GM23248 (cell line): ENCODE data around the gene KCTD3.

Experiments
- EZH2 ChIP-seq: fragments of 200-600 bp; sonication (generic); IDR thresholded peaks from 2 replicates; pipeline ENCODE4 v1.6.1; 2018; ENCODE audit warnings: antibody characterized with exemption, mild to moderate bottlenecking; ENCODE audit not compliant: insufficient read depth, poor library complexity, severe bottlenecking
- EZH2phosphoT487 ChIP-seq: fragments of 200-600 bp; sonication (generic); IDR thresholded peaks from 2 replicates; pipeline ENCODE4 v1.6.1; 2018; ENCODE audit warnings: antibody characterized with exemption, moderate library complexity, mild to moderate bottlenecking, low read depth; ENCODE audit not compliant: insufficient read depth

DNA sequence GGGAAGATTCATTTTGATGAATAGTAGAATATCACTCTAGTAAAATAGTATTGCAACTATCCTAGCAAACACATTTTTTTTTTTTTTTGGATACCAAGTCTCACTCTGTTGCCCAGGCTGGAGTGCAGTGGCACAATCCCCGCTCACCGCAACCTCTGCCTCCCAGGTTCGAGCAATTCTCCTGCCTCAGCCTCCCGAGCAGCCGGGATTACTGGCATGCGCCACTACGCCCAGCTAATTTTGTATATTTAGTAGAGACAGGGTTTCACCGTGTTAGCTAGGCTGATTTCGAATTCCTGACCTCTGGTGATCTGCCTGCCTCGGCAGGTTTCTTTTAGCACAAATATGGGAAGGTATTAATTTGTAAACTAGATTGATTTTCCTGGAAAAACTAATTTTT lies 33.8 kb downstream of the KCTD3 start:
- TF ChIP-seq EZH2 (no peak), EZH2phosphoT487 (no peak)
